ENCODE data around the gene GDI1.

Gene GDI1

DNA sequence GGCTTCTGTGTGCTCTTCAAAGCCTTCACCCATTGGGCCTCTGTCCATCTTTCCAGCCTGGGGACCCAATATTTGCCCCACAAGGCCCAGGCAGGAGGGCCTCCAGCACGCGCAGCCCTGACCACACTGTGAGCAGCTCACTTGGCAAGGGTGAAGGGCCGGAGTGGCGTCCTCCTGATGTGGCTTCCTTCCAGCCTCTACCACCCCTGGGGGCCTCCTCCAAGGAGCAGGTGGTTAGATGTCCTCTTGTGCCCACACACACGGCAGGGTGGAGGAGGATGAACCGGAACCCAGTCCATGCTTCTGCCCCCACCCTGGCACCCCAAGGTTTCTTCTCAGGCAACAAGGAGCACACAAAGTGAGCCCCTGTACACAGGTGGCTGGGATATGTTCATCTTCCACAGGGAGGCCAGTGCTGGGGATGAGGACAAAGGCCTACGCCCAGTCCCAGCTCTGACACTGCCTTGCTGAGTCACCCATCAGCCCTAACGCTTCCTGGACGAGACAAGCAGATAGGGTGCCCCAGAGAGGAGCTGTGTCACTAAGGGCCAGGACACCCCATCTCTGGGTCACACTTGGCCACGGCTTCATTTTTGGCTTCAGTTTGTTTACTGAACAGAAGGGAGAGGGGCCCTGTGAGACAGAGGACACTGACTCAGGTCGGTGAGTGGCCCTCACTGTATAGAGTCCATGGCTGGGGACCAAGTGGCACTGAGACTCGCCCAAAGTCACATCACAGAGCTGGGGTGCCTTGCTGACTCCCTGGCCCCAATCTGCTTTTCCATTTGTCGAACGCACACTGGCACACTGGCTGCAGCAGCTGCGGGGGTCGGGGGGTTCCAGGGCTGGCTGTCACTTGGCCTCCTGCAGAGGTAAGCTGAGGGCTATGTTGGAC lies 47.5 kb downstream of the GDI1 start:
- FAIRE-seq = no peak

DNA sequence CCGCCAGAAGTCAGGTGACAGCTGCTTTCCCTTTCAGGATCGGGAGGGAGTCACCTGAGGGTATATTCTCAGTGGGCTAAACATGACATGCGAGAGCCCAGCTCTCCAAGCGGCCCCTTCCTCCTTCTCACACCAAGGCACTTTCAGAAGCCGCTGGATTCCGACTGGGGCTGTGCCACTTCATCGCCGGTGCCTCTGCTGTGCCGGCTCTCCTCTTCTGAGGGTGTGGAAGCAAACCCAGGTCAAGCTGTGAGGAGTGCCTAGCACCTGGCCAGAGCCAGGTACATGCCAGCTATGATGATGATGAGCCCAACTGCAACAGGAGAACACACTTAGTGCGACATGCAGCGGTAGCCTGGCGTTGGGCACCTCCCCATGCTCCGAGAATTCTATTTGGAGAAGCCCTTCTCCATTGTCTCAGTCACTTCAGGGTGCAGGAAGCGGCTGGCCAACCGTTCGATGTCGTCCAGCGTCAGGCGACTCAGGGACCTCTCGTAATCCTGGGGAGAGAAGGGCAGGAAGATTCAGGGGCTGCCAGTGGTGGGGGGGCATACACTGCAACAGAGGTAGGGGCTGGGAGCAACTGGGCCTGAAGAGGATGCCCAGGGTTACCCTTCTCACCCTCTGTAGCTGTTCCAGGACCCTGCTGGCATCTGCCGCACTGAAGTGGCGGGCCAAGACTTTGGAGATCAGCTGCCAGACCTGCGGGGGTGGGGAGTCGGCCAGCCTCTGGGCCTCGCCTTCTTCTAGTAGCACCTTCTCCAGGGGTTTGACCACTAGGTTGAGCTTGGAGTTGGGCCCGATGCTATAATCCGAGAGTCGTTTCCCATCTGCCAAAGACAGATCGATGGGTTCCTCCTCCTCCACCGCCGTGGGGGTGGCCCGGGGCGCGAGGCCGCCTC lies 48.4 kb downstream of the GDI1 start:
- no peak for FAIRE-seq

DNA sequence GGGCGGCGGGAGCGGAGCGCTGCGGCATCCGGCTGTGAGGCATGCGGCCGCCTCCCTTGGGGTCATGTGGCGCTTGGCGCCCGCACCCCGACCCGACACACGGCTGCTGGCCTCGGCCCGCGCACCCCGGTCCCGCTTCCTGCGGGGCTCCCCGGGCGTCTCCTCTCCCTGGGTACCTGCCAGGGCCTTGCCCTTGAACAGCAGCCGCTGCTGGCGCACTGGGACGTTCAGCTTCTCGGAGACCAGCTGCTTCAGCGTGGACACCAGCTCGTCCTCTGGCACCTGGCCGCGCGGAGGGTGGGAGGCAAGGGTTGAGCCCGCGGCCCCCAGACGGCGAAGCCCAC lies 49.1 kb downstream of the GDI1 start:
- FAIRE-seq = no peak

DNA sequence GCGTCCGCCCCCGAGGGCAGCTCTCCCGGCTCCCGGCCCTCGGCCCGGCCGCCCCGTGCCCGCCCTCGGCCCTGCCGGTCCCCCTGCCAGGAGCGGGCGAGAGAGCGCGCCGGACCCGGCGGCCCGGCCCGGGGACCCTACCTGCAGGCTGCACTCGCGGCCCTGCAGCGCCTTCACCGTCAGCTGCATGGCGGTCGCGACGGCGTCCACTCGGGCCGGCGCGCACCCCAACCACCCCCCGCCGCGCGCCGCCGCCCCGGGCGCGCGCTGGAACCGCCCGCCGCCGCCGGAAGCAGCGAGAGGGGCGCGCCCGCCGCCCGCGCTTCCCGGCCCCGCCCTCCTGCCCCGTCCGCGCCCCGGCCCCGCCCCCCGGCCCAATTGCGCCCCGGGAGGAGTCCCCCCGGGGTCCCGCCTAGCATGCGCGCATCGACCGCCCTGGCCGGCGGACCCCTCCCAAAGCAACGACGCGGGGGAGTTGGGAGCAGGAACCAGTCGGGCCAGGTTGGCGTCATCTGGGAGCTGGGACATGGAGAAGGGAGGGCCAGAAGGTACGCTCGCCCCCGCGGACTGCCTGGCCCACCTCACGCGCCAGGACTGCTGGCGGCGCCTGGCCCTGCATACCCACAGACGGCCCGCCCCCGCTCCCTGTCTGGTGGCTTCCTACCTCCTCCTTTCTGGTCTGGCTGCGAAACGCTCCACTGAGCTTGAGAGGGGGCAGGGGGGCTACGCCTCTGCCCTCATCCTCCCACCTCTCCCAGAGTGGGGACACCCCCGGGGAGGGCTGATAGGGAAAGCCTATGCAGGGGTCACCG lies 49.6 kb downstream of the GDI1 start, which contains the start of gene UBL4A:
Gene UBL4A (minus strand): TSS at position 220 of the 812 bp plus-strand sequence. CDS start 31 bp downstream, at position 189.
- no peak for FAIRE-seq

DNA sequence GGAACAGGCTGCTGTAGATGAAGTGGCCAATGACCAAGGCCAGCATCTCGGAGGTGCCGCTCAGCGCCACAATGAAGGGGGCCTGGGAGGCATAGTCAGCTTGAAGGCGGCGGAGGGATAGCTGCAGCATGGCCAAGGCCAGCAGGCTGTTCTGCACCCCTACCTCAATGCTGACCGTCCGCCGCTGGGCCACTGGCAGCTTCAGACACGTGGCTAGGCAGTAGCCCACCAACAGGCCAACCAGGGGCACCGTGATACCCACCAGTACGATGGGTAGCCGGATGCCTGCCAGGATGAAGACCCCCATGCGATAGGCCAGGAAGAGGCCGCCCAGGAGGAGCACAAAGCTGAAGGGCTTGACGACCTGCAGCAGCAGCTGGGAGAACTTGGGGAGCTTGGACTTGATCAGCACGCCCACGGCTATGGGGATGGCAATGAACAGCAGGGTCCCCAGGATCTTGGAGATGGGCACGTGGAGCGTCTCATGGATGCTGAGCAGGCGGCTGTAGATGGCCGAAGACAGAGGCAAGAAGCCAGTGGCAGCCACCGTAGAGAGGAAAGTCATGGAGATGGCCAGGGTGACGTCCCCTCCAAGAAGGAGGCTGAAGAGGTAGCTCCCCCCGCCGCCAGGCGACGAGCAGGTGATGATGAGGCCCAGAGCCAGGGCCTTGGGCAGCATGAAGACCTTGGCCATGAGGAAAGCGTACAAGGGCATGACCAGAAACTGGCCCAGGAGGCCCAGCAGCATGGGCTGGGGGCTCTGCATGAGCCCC lies 50.8 kb downstream of the GDI1 start:
- no peak for FAIRE-seq

DNA sequence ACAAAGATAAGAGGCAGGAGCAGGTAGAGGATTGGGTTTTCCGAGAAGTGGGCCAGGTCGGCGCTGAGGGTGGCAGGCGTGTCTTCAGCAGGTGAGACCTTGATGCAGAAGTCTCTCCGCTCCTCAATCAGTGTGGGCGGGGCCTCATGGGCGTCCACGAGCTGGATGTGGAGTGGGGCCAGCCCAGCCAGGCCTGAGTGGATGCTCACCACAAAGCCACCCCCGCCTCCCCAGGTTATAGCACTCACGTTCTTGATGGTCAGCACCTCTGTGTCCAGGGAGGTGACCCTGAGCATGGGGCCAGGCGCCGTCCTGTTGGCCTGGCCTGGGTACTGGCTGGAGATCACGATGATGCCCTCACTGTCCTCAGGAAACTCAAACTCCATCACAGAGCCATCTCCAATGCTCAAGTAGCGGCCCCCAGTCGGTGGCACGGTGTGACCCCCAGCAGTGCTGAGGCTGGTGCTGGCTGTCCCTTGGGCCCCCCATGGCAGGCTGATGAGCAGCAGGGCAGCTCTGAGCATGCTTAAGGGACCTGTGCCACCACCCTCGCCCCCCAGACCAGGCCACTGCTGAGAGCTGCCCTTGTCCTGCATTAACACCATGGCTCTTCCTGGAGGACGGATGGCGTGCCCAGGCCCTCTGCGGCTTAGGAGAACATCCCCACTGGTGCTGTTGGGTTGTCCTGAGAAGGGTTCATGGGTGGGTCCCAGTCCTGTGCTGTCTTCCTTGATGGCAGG lies 51.6 kb downstream of the GDI1 start:
- no peak for FAIRE-seq

DNA sequence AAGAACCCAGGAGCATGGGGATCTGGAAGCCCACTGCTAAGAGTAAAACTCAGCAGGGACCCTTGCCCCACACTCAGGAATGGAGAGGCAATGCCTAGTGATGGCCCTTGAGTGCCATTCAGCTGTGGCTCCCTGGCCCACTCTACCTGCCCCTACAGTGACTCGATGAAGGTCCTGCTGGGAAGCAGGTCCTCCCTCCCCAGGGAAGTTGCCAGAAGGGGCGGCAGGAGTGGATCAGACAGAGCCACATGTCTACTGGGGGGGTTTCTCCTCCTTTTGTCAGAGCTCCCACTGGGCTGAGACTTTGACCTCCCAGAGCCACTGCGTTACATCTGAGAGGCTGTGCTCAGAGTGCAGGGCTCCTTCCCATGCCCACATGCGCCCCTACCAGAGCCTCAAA lies 52.2 kb downstream of the GDI1 start:
- FAIRE-seq = no peak

DNA sequence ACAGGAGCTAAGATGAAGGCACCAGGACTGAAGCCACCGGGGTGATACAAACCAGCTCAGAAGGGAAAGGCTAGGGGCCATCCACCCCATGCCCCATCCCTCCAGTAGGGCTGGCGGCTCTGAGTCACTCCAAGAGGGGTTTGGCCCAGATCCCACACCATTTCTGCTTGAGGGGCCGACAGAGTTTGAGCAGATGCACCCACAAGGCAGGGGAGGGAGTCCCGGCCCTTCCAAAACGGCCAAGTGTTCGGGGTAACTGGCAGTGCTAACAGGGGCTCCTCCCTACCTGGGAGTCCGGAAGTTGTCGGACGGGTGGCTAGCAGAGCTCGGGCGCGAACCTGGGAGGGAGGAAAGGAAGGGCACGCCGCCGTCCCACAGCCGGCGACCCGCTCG lies 53.1 kb downstream of the GDI1 start:
- FAIRE-seq = no peak

DNA sequence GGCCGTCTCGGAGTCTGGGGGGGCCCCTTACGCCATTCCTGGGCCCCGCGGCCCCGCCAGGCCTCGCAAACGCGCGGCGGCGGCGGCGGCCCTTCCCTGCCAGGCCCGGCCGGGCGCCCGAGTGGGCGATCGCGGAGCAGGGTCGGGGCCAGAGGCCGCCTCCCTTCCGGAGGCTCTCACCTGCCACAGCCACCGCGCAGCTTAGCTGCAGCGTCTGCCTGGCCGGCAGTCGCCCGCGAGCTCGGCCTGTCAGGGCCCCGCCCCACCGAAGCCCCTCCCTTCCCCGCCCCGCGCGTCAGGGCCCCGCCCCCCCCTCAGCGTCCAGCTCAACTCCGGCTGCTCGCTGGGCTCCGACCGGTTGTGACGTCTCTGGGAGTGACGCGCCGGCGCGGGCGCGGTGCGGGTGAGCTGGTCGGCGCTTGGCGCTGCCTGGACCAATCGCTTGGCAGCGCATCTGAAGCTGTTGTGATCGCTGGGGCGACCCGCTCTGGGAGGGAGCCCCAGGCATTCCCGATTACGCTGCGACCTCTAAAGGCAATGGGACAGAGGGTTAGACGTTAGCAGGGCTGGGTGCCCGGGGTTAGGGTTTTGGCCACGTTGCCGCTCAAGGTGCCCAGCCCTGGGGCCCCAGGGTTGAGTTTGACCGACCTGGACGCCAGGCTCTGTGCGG lies 53.6 kb downstream of the GDI1 start, which contains the start of gene SLC10A3:
Gene SLC10A3 (minus strand): TSS at position 216 of the 670 bp plus-strand sequence. CDS start 1,689 bp downstream, outside the sequence.
- peak; percentile 90 for FAIRE-seq
